Middle frontal gyrus (tissue), 1 donor: Measurements from ENCODE around the gene KLHL22.

ENCODE experiments used
- DNase-seq: peaks from one replicate; pipeline ENCODE4 v3.0.0-alpha.2; 2015; ENCODE audit warnings: low spot score; ENCODE audit errors: extremely low spot score

The KLHL22 gene

DNA sequence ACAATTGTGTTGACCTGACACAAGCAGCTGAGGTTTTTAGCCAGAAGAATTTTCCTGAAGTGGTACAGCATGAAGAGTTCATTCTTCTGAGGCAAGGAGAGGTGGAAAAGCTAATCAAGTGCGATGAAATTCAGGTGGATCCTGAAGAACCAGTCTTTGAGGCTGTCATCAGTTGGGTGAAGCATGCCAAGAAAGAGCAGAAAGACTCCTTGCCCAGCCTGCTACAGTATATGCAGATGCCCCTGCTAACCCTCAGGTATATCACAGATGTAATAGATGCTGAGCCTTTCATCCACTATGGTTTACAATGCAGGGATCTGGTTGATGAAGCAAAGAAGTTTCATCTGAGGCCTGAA is 45.1 kb downstream of the KLHL22 start:
- DNase-seq, result no peak

DNA sequence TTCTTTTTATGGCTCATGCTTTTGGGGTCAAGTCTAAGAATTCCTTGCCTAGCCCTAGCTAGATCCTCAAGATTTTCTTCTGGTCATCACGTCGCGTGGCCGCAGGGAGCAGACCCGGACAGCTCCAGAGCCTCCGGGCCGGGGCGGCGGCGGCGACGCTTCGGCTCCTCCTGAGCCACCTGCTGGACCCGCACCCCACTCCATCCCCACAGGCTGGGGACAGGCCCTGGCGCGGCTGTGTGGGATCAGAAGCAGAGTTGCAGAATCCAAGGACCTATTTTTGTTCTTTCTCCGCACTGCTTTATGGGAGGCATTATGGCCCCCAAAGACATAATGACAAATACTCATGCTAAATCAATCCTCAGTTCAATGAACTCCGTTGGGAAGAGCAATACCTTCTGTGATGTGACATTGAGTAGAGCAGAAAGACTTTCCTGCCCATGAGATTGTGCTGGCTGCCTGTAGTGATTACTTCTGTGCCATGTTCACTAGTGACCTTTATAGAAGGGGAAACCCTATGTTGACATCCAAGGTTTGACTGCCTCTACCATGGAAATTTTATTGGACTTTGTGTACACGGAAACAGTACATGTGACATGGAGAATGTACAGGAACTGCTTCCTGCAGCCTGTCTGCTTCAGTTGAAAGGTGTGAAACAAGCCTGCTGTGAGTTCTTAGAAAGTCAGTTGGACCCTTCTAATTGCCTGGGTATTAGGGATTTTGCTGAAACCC is 45.6 kb downstream of the KLHL22 start:
- DNase-seq, result no peak

DNA sequence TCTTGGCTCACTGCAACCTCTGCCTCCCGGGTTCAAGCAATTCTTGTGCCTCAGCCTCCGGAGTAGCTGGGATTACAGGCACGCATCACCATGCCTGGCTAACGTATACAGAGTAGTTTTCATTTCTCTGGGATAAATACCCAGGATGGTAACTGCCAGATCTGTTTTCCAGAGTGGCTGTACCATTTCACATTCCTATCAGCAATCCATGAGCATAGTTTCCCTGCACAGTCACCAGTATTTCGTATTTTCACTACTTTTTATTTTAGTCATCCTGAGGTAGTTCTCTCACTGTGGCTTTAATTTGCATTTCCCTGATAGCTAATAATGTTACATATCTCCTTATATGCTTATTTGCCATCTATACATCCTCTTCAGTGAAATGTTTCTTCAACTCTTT is 47.0 kb downstream of the KLHL22 start:
- no peak for DNase-seq

DNA sequence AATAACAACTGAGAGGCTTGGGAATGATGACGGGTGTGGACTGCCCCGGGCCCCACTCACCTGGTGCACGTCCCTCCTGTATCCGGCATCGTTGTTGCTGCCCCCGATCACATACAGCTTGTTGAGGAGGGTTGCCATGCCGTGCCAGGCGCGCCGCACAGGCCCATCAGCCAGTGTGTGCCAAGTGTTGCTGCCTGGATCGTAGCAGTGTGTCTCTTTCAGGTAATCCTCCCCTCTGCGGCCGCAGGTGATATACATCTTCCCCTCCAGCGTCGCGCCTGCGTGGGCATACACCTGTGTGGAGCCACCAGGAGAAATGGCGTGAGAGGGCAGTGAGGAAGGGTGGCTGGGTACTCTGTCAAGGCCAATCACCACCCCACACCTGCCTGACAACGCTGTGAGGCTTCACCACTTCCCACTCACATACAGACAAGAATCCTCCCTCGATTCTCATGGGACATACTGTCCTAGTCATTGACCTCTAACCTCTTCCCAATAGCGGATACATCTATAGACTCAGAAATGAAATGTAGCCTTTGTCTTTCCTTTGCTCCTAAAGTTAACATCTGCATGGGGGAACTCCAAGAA is 49.1 kb downstream of the KLHL22 start:
- no peak for DNase-seq

DNA sequence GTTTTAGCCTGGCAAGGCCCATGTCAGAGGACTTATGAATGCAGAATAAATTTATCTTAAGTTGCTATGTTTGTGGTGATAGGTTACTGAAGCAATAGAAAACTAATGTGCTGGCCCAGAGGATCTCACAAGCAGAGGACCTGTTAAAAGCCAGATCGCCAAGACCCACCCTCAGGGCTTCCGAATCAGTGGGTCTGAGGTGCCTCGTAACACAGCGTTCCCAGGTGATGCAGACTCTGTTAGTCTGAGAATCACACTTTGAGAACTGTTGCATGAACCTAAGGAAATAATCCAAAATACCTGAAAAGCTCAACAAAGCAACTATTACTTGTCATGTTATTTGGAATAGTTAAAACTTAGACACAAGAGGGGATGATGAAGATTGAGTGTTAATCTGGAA is 51.3 kb downstream of the KLHL22 start:
- no peak for DNase-seq

DNA sequence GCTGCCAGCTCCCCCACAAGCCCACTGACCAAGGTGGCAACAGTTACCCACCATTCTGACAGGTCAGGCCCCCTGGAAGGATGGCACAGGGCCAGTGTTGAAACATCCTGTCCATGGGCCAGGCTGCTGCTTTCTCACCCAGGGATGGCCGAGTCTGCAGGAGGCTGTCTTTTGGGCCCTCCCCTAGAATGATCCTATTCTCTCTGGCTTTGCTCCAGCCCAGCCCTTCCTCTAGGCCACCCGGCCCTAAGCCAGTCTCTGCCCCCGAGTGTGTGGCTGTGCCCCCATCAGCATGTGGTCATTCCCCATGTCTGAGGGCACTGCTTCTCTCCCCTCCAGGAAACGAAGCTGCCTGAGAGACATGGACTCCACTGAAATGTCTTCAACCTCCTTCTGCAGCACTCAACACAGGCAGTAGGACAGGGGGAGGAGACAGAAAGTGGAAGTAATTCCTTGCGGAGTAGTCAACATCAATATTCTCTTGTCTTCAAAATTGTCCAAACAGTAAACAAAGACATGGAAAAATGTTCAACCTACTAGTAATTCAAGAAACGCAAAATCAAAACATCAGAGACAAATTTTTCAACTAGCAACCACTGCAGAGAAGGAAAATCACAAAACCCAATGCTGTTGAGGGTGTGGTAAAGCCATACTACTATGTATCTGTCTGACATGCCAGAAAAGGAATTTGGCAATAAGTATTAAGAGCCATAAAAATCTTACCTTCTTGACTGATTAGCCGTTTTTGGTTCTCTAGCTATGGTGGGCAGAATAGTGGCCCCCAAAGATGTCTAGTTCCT is 52.9 kb downstream of the KLHL22 start:
- DNase-seq, result no peak

DNA sequence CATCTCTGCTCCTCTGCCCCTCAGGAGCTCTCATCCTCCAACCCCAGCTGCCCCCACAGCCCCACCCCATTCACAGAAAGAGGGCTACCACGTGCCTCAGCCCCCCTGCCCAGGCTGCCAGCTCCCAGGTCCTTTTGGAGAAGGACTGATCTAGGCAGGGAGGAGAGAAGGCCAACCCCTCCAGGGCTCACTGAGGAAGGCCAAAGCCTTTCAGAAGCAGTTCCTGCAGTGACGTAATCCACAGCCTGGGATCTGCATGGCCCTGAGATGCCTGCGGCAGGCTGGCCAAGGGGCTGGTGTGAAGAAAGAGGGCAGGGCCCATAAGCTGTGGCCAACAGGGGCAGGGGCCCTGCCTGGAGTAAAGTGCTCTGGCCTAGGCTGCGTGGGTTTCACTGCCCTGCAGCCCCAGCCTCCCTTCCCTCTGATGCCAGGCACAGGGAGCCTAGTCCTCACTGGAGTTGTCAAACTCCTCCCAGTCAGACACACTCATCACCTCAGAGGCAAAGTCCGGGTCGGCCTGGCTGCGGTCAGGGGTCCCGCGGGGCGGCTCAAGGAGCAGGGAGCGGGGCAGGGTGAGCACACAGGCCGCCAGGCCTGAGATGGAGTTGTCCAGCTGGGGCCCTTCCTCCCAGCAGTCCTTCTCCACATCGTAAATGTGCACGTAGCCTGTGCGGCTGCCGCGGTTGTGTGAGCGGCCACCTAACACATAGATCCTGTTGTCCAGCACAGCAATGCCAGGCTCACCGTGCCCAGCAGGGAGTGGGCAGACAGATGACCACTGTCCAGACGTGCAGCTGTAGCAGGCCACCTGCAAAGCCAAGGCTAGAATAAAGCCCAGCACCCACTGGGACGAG is 53.7 kb downstream of the KLHL22 start:
- no peak for DNase-seq

DNA sequence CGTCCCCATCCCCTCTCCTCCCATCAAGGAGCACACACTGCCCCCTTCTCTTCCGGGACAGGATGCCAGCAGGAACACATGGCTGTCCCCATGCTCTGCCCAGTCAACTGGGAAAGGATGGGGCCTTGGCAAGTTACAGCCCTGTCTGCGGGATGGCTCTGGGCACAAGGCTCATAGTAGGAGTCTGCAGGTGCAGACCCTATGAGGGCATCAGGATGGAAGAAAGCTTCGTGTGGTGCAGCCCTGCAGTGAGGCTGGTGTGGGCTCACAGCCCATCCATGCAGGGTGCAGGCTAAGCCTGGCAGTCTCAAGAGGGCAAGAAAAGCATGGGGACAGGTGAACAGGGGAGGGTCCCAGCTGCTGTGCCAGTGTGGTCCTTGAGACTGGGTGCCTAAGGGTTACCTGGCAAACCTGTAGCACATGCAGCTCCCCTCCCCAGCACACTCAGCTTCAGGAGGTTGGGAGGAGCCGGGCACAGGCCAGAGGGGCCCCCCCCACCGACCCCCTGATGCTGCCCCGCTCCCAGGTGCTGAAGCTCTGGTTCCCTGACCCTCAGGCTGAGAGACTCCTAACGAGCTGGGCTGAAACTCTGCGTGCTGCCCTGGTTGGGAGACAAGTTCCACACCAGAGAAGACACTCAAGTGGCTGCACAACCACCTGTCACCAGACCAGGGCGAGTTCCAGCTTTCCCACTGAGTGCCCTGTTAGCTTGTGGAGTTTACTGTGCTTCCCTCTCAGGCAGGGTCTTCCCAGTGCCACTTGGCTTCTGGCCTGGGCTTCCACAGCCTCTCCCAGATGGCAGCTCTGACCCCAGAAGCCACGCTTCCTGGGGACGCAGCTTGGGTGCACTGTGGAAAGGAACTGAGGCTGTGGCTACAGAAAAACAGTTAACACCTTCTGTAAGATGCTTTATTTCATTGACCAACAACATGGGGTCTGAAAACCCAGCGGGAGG is 54.7 kb downstream of the KLHL22 start:
- no peak for DNase-seq

DNA sequence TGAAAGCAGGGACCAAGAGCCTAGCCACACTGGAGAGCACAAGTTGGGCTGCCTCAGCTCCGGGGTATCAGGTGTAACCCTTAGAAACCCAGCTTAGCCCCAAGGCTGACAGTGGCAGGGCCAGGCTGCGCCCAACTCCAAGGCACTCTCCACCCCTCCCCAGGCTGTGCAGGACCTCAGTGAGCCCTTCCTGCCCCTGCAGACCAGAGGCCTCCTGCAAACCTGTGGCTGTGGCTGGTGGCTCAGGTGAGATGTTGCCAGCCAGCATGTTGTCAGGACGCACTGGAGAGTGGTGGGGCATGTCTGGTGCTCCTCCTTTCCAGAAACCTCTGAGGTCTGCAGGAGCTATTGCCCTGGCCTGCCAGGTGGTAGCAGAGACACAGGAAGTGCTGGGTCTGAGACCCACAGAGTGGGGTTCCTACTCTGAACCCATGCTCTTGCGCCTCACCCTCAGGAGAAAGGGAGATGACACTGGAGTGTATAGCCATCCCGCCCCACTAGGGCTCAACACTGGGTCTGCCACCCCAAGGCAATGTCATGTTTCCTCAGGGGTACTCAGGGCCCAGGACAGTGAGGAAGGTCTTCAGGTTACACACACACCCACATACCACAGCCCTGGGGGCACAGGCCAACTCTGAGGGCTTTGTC is 55.5 kb downstream of the KLHL22 start:
- no peak for DNase-seq

DNA sequence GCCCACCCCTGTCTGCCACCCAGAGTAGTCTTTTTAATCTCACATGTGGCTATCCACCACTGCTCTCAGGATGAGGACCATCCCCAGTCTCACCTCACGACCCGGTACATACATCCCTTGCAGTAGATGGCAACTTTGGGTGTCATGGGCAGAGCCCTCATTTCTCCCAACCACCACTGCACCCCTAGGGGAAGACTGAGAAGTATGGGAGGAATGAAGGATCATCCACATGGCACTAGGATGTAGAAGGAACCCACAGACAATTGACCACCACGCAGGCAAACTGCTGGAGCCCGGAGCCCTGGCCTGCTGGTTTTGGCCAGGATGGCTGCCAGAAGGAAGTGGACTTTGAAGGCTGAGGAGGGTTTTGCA is 56.1 kb downstream of the KLHL22 start:
- DNase-seq, result no peak

DNA sequence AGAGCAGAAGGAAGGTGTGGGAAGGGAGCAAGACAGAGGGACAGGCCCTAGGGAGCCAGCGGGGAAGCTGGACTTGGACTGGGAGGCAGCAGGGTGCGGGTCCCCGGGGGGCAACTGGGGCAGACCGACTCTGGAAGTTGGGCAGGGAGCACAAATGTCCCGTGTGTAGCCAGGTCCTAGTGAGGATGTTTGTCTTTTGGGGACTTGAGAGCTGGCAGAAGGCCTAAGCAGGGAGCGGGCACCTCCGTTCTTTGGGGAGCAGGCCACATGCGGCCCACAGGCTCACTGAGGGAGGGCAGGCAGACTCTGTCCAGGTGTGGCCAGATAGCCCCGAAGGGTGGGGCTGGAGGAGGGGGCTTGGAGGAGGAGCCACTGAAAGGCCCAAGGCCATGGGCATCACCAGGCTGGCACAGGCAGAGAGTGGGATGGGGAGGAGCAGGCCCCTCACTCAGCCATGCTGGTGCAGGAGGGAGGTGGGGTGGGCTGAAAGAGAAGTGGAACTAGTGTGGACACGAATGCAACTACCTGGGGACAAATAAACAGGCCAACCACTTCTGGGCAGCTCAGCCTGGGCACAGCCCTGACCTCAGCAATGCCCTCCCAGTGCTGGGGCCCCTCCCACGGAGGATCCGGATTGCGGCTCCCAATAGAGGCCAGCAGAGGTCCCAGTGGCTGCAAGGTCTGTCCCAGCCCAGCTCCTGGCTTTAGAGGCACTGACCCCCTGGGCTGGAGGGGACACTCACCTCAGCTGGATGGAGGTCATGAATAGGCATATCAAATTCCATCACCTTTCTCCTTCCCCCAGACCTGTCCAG is 56.7 kb downstream of the KLHL22 start:
- no peak for DNase-seq

DNA sequence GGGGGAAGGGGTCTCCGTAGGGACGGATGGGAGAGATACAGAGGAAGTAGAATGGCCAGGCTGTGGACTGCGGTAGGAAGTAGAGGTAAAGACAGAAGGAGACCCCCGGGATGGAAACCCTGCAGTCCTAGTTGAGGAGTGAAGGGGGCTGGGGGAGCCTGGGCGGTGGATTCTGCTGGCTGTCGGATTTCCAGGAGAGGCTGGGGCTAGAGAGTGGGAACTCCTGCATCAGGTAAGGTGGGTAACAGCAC is 57.2 kb downstream of the KLHL22 start:
- no peak for DNase-seq

DNA sequence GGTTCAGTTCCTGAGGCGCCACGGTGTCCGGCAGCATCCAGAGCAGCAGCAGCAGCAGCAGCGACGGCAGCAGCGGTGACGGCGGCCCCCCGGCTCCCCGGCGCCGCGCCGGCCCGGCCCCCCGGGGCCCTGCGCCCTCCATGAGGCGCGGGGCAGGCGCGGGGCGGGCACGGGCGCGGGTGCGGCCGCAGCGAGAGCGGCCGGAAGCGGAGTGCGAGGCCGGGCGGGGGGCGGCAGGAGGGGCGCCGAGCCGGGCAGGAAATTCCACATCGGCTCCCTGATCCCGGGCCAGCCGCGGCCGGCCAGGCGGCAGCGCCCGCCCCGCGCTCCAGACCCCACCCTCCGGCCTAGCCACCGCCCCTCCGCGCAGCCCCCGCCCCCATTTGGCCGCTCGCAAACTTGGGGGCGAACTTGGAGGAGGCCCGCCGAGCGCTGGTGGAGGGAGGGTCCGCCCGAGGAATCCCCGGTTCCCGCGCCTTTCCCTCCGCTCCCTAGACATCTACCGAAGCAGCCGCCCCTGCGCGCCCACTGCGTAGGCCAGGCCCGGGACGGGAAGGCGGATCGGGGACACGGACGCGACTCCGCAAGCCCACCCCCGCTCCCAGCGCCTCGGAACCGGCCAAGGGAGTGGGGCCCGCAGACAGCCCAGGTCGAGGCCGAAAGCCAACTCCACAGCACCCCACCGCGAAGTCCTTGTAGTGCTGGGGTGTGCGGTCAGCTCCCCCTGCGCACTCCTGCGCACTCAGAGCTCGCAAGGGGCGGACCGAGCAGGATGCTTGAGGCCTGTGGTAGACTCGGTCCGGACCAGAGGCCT is 57.8 kb downstream of the KLHL22 start, which contains the start of gene SCARF2:
TSS of gene SCARF2 (minus strand) at position 213 of the 814 bp plus-strand sequence. CDS start at position 142, 71 bp downstream.
- DNase-seq, result no peak

DNA sequence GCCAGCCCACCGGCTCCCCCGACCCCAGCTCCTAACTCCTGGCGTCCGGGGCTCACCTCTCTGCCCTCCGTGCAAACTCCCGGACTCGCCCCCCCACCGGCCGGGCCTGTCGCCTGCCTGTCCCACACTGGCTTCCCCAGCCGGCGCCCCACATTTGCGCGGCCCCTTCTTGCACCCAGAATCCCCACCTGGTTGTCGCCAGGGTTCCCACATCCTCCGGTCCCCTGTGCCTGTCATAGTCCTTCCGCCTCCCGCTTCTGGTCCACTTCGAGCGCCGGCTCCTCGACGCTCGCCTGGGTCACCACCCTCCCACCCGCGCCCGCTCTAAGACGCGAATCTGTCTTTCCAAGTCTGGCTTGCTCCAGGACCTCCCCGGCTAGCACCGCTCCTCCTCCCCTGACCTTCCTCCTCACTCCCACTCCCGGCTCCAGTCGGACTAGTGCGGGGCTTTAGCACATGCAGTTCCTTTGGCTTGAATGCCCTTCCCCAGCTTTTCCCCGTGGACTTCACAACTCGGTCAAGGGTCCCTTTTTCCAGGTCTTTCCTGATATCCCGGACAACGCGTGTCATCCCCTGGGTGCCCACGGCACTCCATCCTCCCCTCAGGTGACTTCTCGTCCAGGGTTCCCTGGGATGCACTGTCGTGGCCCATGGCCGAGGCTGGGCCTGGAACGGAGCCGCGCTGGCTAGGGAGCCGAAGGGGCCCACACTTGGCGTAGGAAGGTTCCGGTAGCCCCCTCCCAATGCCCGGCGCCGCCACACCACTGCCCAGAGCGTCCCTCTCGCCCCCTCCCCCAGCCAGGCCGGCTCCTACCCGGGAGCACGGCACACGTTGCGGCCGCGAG is 58.6 kb downstream of the KLHL22 start:
- no peak for DNase-seq

DNA sequence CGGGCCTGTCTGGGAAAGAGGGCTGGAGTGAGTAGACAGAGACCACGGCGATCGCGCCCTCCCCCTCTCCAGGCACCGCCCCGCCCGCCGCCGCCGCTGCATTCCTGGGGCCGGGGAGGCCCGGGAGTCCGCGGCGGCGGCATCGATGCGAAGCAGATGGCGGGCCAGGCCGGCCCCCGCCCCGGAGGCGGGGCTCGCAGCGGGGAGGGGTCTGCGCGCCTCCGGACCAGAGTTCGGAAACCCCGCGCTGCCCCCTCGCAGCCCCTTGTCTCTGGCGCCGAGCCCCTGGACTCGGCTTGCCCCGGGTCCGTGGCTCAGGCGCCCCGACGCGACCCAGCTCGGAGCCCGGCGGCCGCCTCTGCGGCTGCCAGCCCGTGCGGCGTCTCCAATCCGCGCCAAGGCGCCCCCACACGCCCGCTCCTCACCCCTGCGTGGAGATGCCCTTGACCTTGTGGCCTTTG is 59.3 kb downstream of the KLHL22 start:
- DNase-seq, result no peak

DNA sequence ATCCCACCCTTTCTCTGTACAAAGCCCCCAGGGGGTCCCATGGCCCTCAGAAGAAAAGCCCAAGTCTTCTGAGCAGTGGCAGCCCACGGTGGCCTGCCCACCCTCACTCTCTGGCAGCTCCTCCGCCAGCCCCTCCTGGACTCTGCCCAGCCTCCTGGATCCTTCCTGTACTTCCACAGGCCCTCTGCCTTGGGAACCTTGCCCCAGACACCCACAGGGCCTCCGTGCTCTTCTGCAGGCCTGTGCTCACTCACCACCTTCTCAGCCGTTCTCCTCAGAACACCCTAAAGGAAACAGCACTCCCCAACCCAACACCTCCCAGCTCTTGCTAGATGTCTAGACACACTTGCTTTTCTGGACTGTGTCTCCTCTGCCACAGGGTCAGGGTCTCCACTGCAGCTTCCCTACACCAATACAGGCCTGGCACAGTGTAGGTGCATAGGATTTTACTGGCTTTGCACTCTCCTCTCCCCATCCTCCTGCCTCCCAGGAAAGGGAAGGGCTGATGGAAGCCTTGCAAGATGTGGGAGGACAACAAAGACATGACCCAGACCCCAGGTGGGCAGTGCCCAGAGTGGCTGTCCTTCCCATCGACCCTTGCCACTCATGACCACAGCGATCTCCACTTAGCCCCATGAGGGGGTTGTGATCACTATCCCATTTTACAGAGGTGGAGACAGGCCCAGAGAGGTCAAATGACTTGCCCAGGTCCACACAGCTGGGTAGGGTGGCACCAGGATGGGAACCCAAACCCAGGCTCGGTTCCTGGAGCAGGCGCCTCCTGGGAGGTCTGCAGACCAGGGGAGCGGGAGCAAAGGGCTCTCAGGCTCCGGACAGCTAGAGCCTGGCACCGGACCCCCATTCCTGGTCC is 59.9 kb downstream of the KLHL22 start:
- no peak for DNase-seq

DNA sequence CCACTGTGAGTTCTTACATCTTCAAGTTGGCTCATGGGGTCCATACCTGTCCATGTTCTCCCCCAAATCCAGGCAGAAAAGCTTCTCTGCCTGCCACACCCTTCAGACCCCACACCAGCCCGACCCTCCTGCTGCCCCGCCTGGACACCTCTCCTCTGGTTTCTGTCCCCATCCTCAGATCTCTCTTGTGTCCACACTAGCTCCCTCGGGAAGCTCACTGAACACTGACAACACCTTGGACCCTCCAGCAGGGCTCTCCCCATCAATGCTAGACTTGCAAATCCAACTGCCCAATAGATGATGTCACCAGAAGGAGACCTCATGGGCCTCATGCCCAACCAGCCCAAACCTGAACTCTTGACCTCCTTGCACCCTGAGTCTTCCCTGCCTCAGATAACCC is 60.8 kb downstream of the KLHL22 start:
- no peak for DNase-seq
